Neural cell (in vitro differentiated cells): ENCODE data around the gene IDUA. TPM values are rescaled to one million over a fixed set of nuclear protein-coding genes. Genes with fewer than 3 reads are reported as not detected.

Experiments used
- H2AFZ ChIP-seq: fragments of 200-600, 300-800 bp; sonication (generic), shearing (Covaris generic); 2 replicates; pipeline ENCODE4 v1.6.0; 2014; ENCODE audit warnings: low read depth, mild to moderate bottlenecking, antibody characterized with exemption, low read length, moderate library complexity
- H3F3A ChIP-seq: fragments of 200-600 bp; shearing (Covaris generic); 2 replicates; pipeline ENCODE4 v1.6.1; 2016; ENCODE audit warnings: mild to moderate bottlenecking, moderate library complexity, mixed read lengths, antibody characterized with exemption, low read length; ENCODE audit not compliant: insufficient read depth, poor library complexity, severe bottlenecking
- H3K27ac ChIP-seq: fragments of 200-600, 300-800 bp; sonication (generic), shearing (Covaris generic); 2 replicates; pipeline ENCODE4 v1.5.1; 2014; ENCODE audit warnings: mild to moderate bottlenecking, low read length, moderate library complexity
- H3K27me3 ChIP-seq: fragments of 300-800, 200-600 bp; sonication (generic), shearing (Covaris generic); 2 replicates; pipeline ENCODE4 v1.6.0; 2014; ENCODE audit warnings: mild to moderate bottlenecking, low read depth, low read length, moderate library complexity; ENCODE audit not compliant: insufficient read depth
- H3K36me3 ChIP-seq: fragments of 300-800, 200-600 bp; sonication (generic), shearing (Covaris generic); 2 replicates; pipeline ENCODE4 v1.5.1; 2014; ENCODE audit warnings: mild to moderate bottlenecking, antibody characterized with exemption, low read length, moderate library complexity; ENCODE audit not compliant: insufficient read depth
- H3K4me2 ChIP-seq: fragments of 300-800, 200-600 bp; sonication (generic), shearing (Covaris generic); 2 replicates; pipeline ENCODE4 v1.6.0; 2014; ENCODE audit warnings: mild to moderate bottlenecking, low read length
- H3K4me3 ChIP-seq: fragments of 300-800, 200-600 bp; sonication (generic), shearing (Covaris generic); 2 replicates; pipeline ENCODE4 v1.5.1; 2014; ENCODE audit warnings: mild to moderate bottlenecking, low read length, moderate library complexity
- H3K79me2 ChIP-seq: fragments of 200-600 bp; shearing (Covaris generic); replicated peaks from 2 replicates; pipeline ENCODE4 v1.6.0; 2014; ENCODE audit warnings: mild to moderate bottlenecking, low read length, moderate library complexity; ENCODE audit not compliant: insufficient read depth
- H3K9ac ChIP-seq: fragments of 300-800, 200-600 bp; sonication (generic), shearing (Covaris generic); 2 replicates; pipeline ENCODE4 v1.6.1; 2016; ENCODE audit warnings: mild to moderate bottlenecking, low read length, mixed read lengths
- H3K9me2 ChIP-seq: fragments of 200-600 bp; shearing (Covaris generic); 2 replicates; pipeline ENCODE4 v1.6.1; 2016; ENCODE audit warnings: mild to moderate bottlenecking, low read length, mixed read lengths; ENCODE audit not compliant: insufficient read depth
- H3K9me3 ChIP-seq: fragments of 200-600, 300-800 bp; sonication (generic), shearing (Covaris generic); 2 replicates; pipeline ENCODE4 v1.6.1; 2016; ENCODE audit warnings: mild to moderate bottlenecking, mixed run types, low read length, moderate library complexity, mixed read lengths
- H4K20me1 ChIP-seq: fragments of 200-600 bp; shearing (Covaris generic); 2 replicates; pipeline ENCODE4 v1.6.1; 2016; ENCODE audit warnings: mild to moderate bottlenecking, mixed run types; ENCODE audit not compliant: insufficient read depth
- EP300 ChIP-seq: fragments of 450-650 bp; conservative IDR thresholded peaks from 2 replicates; pipeline ENCODE4 v1.6.1; 2014; ENCODE audit warnings: antibody characterized with exemption, mild to moderate bottlenecking, moderate library complexity; ENCODE audit not compliant: poor library complexity, severe bottlenecking
- EZH2 ChIP-seq: fragments of 200-600, 300-800 bp; shearing (Covaris generic), sonication (generic); IDR thresholded peaks from 2 replicates; pipeline ENCODE4 v1.6.1; 2014; ENCODE audit warnings: antibody characterized with exemption, low read length, borderline replicate concordance, mild to moderate bottlenecking; ENCODE audit not compliant: insufficient read depth, poor library complexity, severe bottlenecking
- MXI1 ChIP-seq: fragments of 450-650 bp; conservative IDR thresholded peaks from 2 replicates; pipeline ENCODE4 v1.6.1; 2014; ENCODE audit warnings: antibody characterized with exemption, mild to moderate bottlenecking; ENCODE audit not compliant: poor library complexity, severe bottlenecking
- POLR2AphosphoS5 ChIP-seq: IDR thresholded peaks from 2 replicates; pipeline ENCODE4 v1.6.1; 2012
- RAD21 ChIP-seq: fragments of 450-650 bp; conservative IDR thresholded peaks from 2 replicates; pipeline ENCODE4 v1.6.1; 2014; ENCODE audit warnings: antibody characterized with exemption, mild to moderate bottlenecking, moderate library complexity
- SMC3 ChIP-seq: fragments of 450-650 bp; conservative IDR thresholded peaks from 2 replicates; pipeline ENCODE4 v1.6.1; 2014; ENCODE audit warnings: antibody characterized with exemption, mild to moderate bottlenecking, moderate library complexity; ENCODE audit not compliant: poor library complexity
- TAF1 ChIP-seq: IDR thresholded peaks from 2 replicates; pipeline ENCODE4 v1.6.1; 2012; ENCODE audit warnings: low read depth
- polyA plus RNA-seq: library from polyadenylated mRNA; depleted of rRNA; stranded (reverse); fragments of >200 nt; gene quantifications from 2 replicates; pipeline ENCODE4 v1.2.3, GENCODE V29; 2014
- TF ChIP-seq, protein P1 (sequence below): IDR thresholded peaks from 2 replicates; pipeline ENCODE4 v1.6.1; 2012; ENCODE audit warnings: borderline replicate concordance
- TF ChIP-seq, protein P2 (sequence below): fragments of 450-650 bp; IDR thresholded peaks from 2 replicates; pipeline ENCODE4 v1.5.1; 2014; ENCODE audit warnings: antibody characterized with exemption, mild to moderate bottlenecking, moderate library complexity; ENCODE audit not compliant: poor library complexity, severe bottlenecking

IDUA gene
- polyA plus RNA-seq, 1 donor from 2014 or later, result 12.7 TPM

DNA sequence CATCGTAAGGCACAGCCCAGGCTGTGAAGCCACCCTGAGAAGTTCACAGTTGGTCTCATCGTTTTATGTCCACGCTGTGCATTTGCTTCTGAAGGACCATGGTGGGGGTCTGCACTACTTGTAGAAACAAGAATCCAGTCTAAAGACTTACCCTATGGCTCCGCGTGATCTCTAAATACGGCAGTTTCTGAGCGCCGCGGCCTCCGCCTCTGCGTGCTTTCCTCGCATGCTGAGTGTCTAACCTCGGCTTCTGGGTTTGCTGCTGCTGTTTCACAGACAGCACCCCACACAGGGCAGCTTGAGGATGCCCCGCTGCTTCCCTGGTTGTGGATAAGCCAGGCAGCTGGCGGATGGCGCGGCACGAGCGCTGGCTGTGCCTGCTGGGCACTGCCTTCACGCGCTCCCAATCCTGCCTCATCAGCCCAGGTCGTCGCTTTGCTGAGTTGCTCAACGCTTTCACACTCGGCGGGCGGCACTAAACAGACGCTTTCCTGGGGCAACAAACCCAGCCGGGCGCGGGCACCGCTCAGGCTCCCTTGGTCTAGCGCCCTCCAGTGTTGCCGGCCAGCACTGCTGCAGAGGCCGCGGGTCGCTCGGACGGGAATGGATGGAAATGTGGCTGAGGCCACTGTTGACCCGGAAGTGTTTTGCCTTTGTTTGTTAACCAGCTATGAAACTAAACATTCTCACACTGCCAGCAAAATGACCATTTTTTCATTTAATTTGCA is 63.8 kb downstream of the IDUA start:
- TF ChIP-seq RAD21 (no peak), EZH2 (no peak), EP300 (no peak), MXI1 (no peak), TAF1 (no peak), SMC3 (no peak), POLR2AphosphoS5 (no peak)
- TF ChIP-seq, protein P1, sequence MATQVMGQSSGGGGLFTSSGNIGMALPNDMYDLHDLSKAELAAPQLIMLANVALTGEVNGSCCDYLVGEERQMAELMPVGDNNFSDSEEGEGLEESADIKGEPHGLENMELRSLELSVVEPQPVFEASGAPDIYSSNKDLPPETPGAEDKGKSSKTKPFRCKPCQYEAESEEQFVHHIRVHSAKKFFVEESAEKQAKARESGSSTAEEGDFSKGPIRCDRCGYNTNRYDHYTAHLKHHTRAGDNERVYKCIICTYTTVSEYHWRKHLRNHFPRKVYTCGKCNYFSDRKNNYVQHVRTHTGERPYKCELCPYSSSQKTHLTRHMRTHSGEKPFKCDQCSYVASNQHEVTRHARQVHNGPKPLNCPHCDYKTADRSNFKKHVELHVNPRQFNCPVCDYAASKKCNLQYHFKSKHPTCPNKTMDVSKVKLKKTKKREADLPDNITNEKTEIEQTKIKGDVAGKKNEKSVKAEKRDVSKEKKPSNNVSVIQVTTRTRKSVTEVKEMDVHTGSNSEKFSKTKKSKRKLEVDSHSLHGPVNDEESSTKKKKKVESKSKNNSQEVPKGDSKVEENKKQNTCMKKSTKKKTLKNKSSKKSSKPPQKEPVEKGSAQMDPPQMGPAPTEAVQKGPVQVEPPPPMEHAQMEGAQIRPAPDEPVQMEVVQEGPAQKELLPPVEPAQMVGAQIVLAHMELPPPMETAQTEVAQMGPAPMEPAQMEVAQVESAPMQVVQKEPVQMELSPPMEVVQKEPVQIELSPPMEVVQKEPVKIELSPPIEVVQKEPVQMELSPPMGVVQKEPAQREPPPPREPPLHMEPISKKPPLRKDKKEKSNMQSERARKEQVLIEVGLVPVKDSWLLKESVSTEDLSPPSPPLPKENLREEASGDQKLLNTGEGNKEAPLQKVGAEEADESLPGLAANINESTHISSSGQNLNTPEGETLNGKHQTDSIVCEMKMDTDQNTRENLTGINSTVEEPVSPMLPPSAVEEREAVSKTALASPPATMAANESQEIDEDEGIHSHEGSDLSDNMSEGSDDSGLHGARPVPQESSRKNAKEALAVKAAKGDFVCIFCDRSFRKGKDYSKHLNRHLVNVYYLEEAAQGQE, result no peak
- TF ChIP-seq, protein P2, sequence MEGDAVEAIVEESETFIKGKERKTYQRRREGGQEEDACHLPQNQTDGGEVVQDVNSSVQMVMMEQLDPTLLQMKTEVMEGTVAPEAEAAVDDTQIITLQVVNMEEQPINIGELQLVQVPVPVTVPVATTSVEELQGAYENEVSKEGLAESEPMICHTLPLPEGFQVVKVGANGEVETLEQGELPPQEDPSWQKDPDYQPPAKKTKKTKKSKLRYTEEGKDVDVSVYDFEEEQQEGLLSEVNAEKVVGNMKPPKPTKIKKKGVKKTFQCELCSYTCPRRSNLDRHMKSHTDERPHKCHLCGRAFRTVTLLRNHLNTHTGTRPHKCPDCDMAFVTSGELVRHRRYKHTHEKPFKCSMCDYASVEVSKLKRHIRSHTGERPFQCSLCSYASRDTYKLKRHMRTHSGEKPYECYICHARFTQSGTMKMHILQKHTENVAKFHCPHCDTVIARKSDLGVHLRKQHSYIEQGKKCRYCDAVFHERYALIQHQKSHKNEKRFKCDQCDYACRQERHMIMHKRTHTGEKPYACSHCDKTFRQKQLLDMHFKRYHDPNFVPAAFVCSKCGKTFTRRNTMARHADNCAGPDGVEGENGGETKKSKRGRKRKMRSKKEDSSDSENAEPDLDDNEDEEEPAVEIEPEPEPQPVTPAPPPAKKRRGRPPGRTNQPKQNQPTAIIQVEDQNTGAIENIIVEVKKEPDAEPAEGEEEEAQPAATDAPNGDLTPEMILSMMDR, result no peak
- Histone ChIP-seq H3K79me2 (no peaks in the 10 kb centered on the region), H3K9me3 (no peaks in the 10 kb centered on the region), H3K27ac (no peak overlapping the region), H3K36me3 (no peaks in the 10 kb centered on the region), H2AFZ (no peak overlapping the region), H4K20me1 (no peaks in the 10 kb centered on the region), H3K4me3 (no peak overlapping the region), H3K27me3 (no peaks in the 10 kb centered on the region), H3K9ac (no peak overlapping the region), H3K4me2 (no peak overlapping the region), H3K9me2 (no peaks in the 10 kb centered on the region), H3F3A (no peaks in the 10 kb centered on the region)

DNA sequence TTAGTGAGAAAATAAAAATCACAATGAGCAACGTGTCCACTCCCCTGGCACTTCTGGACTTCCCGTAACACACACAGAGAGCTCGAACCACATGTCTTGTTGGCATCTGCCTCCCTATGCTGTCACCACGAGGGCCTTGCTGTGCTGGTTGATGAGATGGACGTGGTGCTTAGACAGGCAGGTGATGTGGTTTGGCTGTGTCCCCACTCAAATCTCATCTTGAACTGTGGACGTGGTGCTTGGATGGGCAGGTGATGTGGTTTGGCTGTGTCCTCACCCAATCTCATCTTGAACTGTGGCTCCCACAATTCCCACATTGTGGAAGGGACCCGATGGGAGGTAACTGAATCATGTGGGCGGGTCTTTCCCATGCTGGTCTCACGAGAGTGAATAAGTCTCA is 64.6 kb downstream of the IDUA start:
- H3K79me2 ChIP-seq, result no peaks in the 10 kb centered on the region
- no peak overlapping the region for H2AFZ ChIP-seq
- no peak overlapping the region for H3K9ac ChIP-seq
- no peaks in the 10 kb centered on the region for H3K9me3 ChIP-seq
- TF ChIP-seq EP300 (no peak), POLR2AphosphoS5 (no peak), EZH2 (no peak), RAD21 (no peak), TAF1 (no peak), MXI1 (no peak), SMC3 (no peak)
- TF ChIP-seq, protein P2, result no peak
- TF ChIP-seq, protein P1, result no peak
- no peak overlapping the region for H3K4me3 ChIP-seq
- H3K36me3 ChIP-seq, result no peaks in the 10 kb centered on the region
- no peaks in the 10 kb centered on the region for H3K9me2 ChIP-seq
- H3F3A ChIP-seq, result no peaks in the 10 kb centered on the region
- no peak overlapping the region for H3K27ac ChIP-seq
- no peak overlapping the region for H3K4me2 ChIP-seq
- H3K27me3 ChIP-seq, result no peaks in the 10 kb centered on the region
- H4K20me1 ChIP-seq, result no peaks in the 10 kb centered on the region
